DOHH2 (cell line): ENCODE data around the gene BCL2.

Source experiments
- EZH2phosphoT487 ChIP-seq: fragments of 200-600 bp; sonication (generic); IDR thresholded peaks from 2 replicates; pipeline ENCODE4 v1.6.1; 2017; ENCODE audit warnings: borderline replicate concordance, mild to moderate bottlenecking, antibody characterized with exemption, low read length, moderate library complexity, mixed read lengths
- TF ChIP-seq, protein P1 (sequence below): fragments of 200-600 bp; sonication (generic); IDR thresholded peaks from one replicate; pipeline ENCODE4 v1.5.1; 2014; ENCODE audit warnings: antibody characterized with exemption, mild to moderate bottlenecking, low read depth, low read length; ENCODE audit not compliant: poor library complexity, severe bottlenecking

DNA sequence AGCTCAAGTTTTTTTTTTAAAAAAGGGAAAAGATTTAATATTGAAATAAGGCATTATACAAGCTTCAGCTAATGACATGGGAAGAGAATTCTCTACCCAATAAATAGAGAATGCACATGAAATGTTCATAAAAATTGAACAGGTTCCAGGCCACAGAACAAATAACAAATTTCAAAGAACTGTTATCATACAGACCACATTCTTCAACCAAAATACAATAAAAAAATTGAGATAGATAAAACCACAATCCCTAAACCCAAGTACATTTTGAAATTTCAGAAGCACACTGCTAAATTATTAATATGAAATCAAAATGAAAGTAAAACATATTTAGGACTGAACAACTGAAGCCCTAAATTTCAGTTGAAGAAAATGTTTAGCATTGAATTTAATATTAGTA, 89.6 kb downstream of the BCL2 start:
- TF ChIP-seq, protein P1, sequence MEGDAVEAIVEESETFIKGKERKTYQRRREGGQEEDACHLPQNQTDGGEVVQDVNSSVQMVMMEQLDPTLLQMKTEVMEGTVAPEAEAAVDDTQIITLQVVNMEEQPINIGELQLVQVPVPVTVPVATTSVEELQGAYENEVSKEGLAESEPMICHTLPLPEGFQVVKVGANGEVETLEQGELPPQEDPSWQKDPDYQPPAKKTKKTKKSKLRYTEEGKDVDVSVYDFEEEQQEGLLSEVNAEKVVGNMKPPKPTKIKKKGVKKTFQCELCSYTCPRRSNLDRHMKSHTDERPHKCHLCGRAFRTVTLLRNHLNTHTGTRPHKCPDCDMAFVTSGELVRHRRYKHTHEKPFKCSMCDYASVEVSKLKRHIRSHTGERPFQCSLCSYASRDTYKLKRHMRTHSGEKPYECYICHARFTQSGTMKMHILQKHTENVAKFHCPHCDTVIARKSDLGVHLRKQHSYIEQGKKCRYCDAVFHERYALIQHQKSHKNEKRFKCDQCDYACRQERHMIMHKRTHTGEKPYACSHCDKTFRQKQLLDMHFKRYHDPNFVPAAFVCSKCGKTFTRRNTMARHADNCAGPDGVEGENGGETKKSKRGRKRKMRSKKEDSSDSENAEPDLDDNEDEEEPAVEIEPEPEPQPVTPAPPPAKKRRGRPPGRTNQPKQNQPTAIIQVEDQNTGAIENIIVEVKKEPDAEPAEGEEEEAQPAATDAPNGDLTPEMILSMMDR, result no peak
- no peak for TF ChIP-seq EZH2phosphoT487
